Measurements from ENCODE around the gene OR2L3.

GRCh38 chr1:248065604-248066003 lies 19.0 kb downstream of the OR2L3 start:
- TF ChIP-seq CTCF (conservative IDR thresholded peaks at IDR 0.05) (no peak), ZFX (IDR thresholded peaks at IDR 0.05) (no peak)
